ENCODE results near the gene KIAA1671. TPM values are rescaled to one million over a fixed set of nuclear protein-coding genes. Genes with fewer than 3 reads are reported as not detected.

KIAA1671 gene
- polyA plus RNA-seq, 1 donor (not counting 4 experiments of a cell fraction or from before 2014, with no cell fraction given) = 17.4 TPM

- no peaks in the 10 kb centered on the region for H3K9me3 ChIP-seq (ENCODE audit: control insufficient read depth, low read depth, low read length)
- H3K36me3 ChIP-seq (ENCODE audit: control insufficient read depth in 2 of 2, extremely low read depth in 1 of 2, insufficient read depth in 2 of 2, low read length in 2 of 2) = peaks cover 23 to 29% of the 10 kb centered on the region in 2 experiments
- no peaks in the 10 kb centered on the region for H3K9me1 ChIP-seq (ENCODE audit: control insufficient read depth, extremely low read depth, insufficient read depth, low read length)
- TF ChIP-seq CTCF (optimal IDR thresholded peaks at IDR 0.05 in 1 of 3, IDR thresholded peaks at IDR 0.05 in 1 of 3, conservative IDR thresholded peaks at IDR 0.05 in 1 of 3; ENCODE audit: extremely low read depth in 1 of 3, insufficient read depth in 2 of 3, low read length in 3 of 3) = no peak
- no peak for TF ChIP-seq EZH2 (IDR thresholded peaks at IDR 0.05; ENCODE audit: low read length)
- H3K4me1 ChIP-seq (ENCODE audit: control insufficient read depth, extremely low read depth, insufficient read depth, low read length) = peaks cover 23% of the 10 kb centered on the region
- dilution Hi-C loops (cut with MboI; ENCODE audit: extremely low pct_ligation_motif_present, low sequenced_read_pairs) = no loop called here
- H3K4me2 ChIP-seq (ENCODE audit: control insufficient read depth, extremely low read depth, insufficient read depth, low read depth, low read length) = no peak overlapping the region
- FAIRE-seq (no peak), DNase-seq (ENCODE audit: low read depth, low spot score) (no peak)
- H3K79me2 ChIP-seq (ENCODE audit: control insufficient read depth, insufficient read depth, low read length) = peaks cover 2% of the 10 kb centered on the region
- no peaks in the 10 kb centered on the region for H3K27me3 ChIP-seq (ENCODE audit: control insufficient read depth, extremely low read depth, insufficient read depth, low read length)
- H4K20me1 ChIP-seq (ENCODE audit: control insufficient read depth, extremely low read depth, insufficient read depth, low read length) = no peaks in the 10 kb centered on the region
- H3K9ac ChIP-seq (ENCODE audit: control insufficient read depth, extremely low read depth, insufficient read depth, low read length) = no peak overlapping the region
- no peak overlapping the region for H3K27ac ChIP-seq (ENCODE audit: control insufficient read depth, insufficient read depth, low read length)
- H3K4me3 ChIP-seq (ENCODE audit: control insufficient read depth in 2 of 3, extremely low read depth in 1 of 3, insufficient read depth in 2 of 3, low read depth in 1 of 3, low read length in 3 of 3) = no peak overlapping the region
- H2AFZ ChIP-seq (ENCODE audit: control insufficient read depth, low read length) = no peak overlapping the region
Observed at GRCh38 chr22:25030636-25031035, 78.1 kb downstream of the KIAA1671 start.

- no peak overlapping the region for H2AFZ ChIP-seq (ENCODE audit: control insufficient read depth, low read length)
- H3K4me1 ChIP-seq (ENCODE audit: control insufficient read depth, extremely low read depth, insufficient read depth, low read length) = peaks cover 9% of the 10 kb centered on the region
- H3K36me3 ChIP-seq (ENCODE audit: control insufficient read depth in 2 of 2, extremely low read depth in 1 of 2, insufficient read depth in 2 of 2, low read length in 2 of 2) = peaks cover 23 to 29% of the 10 kb centered on the region in 2 experiments
- H3K27me3 ChIP-seq (ENCODE audit: control insufficient read depth, extremely low read depth, insufficient read depth, low read length) = no peaks in the 10 kb centered on the region
- H3K27ac ChIP-seq (ENCODE audit: control insufficient read depth, insufficient read depth, low read length) = no peak overlapping the region
- H3K9ac ChIP-seq (ENCODE audit: control insufficient read depth, extremely low read depth, insufficient read depth, low read length) = no peak overlapping the region
- H3K9me3 ChIP-seq (ENCODE audit: control insufficient read depth, low read depth, low read length) = no peaks in the 10 kb centered on the region
- H3K4me3 ChIP-seq (ENCODE audit: control insufficient read depth in 2 of 3, extremely low read depth in 1 of 3, insufficient read depth in 2 of 3, low read depth in 1 of 3, low read length in 3 of 3) = no peak overlapping the region
- H3K4me2 ChIP-seq (ENCODE audit: control insufficient read depth, extremely low read depth, insufficient read depth, low read depth, low read length) = no peak overlapping the region
- peaks cover 2% of the 10 kb centered on the region for H3K79me2 ChIP-seq (ENCODE audit: control insufficient read depth, insufficient read depth, low read length)
- H4K20me1 ChIP-seq (ENCODE audit: control insufficient read depth, extremely low read depth, insufficient read depth, low read length) = no peaks in the 10 kb centered on the region
- TF ChIP-seq EZH2 (IDR thresholded peaks at IDR 0.05; ENCODE audit: low read length) (no peak), CTCF (optimal IDR thresholded peaks at IDR 0.05 in 1 of 3, IDR thresholded peaks at IDR 0.05 in 1 of 3, conservative IDR thresholded peaks at IDR 0.05 in 1 of 3; ENCODE audit: extremely low read depth in 1 of 3, insufficient read depth in 2 of 3, low read length in 3 of 3) (no peak)
- H3K9me1 ChIP-seq (ENCODE audit: control insufficient read depth, extremely low read depth, insufficient read depth, low read length) = no peaks in the 10 kb centered on the region
- dilution Hi-C loops (cut with MboI; ENCODE audit: extremely low pct_ligation_motif_present, low sequenced_read_pairs) = no loop called here
- DNase-seq (ENCODE audit: low read depth, low spot score) (no peak), FAIRE-seq (no peak)
Observed at GRCh38 chr22:25032066-25032465, 79.5 kb downstream of the KIAA1671 start.

All from keratinocyte (primary cell).